G401.6 (cell line): ENCODE data around the gene SSNA1.
"Not testable (repeated sequence)": the region's sequence is repeated elsewhere in the genome, so short reads cannot be mapped to it uniquely, and the experiment has no call there.

Source experiments
- FAIRE-seq: peaks from 2 replicates; lab custom pipeline; 2012; peaks lifted over from hg19 to GRCh38; lab: Jason Lieb, UNC

The SSNA1 gene

GRCh38 chr9:137233143-137233980, 44.9 kb downstream of the SSNA1 start:
- FAIRE-seq: no peak

GRCh38 chr9:137234055-137234697, 45.7 kb downstream of the SSNA1 start:
- no peak for FAIRE-seq

GRCh38 chr9:137234758-137235423, 46.4 kb downstream of the SSNA1 start:
- FAIRE-seq: no peak

- FAIRE-seq: no peak
Measured at GRCh38 chr9:137235424-137236237, 47.2 kb downstream of the SSNA1 start.

GRCh38 chr9:137236238-137236935, 47.9 kb downstream of the SSNA1 start:
- FAIRE-seq: no peak

- no peak for FAIRE-seq
Measured at GRCh38 chr9:137236936-137237421, 48.5 kb downstream of the SSNA1 start.

GRCh38 chr9:137237759-137238726, 49.6 kb downstream of the SSNA1 start:
- FAIRE-seq: no peak

GRCh38 chr9:137239541-137240200, 51.2 kb downstream of the SSNA1 start:
- not testable (repeated sequence) for FAIRE-seq
